H1 (cell line): Measurements from ENCODE around the gene GSTT2. TPM values are rescaled to one million over a fixed set of nuclear protein-coding genes. Genes with fewer than 3 reads are reported as not detected.

ENCODE experiments used
- CTCF ChIA-PET: fragments of 300-600 bp; sonication (Branson Sonifier 250); formaldehyde crosslinking; loops from one replicate; lab custom pipeline; 2021; ENCODE audit not compliant: partially characterized antibody; lab: Charles Lee
- POLR2A ChIA-PET: fragments of 300-600 bp; sonication (Branson Sonifier 250); formaldehyde crosslinking; loops from one replicate; lab custom pipeline; 2021; ENCODE audit warnings: inconsistent platforms; ENCODE audit not compliant: partially characterized antibody; lab: Charles Lee
- DNase-seq, 2 experiments: peaks; one replicate each; pipeline versions ENCODE4 v3.0.0 to v3.0.0-alpha.2; 2010 to 2022; ENCODE audit warnings: low spot score in 2 of 2, low read depth in 1 of 2, mixed read lengths in 1 of 2
- FAIRE-seq: peaks from 2 replicates; lab custom pipeline; 2011; peaks lifted over from hg19 to GRCh38; lab: Jason Lieb, UNC
- H2AFZ ChIP-seq: 2 replicates; pipeline ENCODE4 v1.8.1; 2012; ENCODE audit warnings: low read length, inconsistent platforms
- H2AK5ac ChIP-seq: 2 replicates; pipeline ENCODE4 v1.6.1; 2013; ENCODE audit warnings: low read depth, low read length
- H2BK120ac ChIP-seq: replicated peaks from 2 replicates; pipeline ENCODE3; 2013; ENCODE audit warnings: low read depth, low read length, inconsistent platforms
- H2BK12ac ChIP-seq: 2 replicates; pipeline ENCODE4 v1.6.1; 2013; ENCODE audit warnings: low read depth, low read length
- H2BK15ac ChIP-seq: 2 replicates; pipeline ENCODE4 v1.6.1; 2013; ENCODE audit warnings: low read length
- H2BK20ac ChIP-seq: 2 replicates; pipeline ENCODE4 v1.6.1; 2013; ENCODE audit warnings: low read length
- H2BK5ac ChIP-seq: 2 replicates; pipeline ENCODE4 v1.6.1; 2013; ENCODE audit warnings: low read depth, low read length
- H3K14ac ChIP-seq: 2 replicates; pipeline ENCODE4 v1.6.1; 2013; ENCODE audit warnings: inconsistent platforms; ENCODE audit not compliant: insufficient read length
- H3K18ac ChIP-seq: 2 replicates; pipeline ENCODE4 v1.6.1; 2013; ENCODE audit warnings: low read length; ENCODE audit errors: extremely low read depth
- H3K23ac ChIP-seq: 2 replicates; pipeline ENCODE4 v1.6.1; 2013; ENCODE audit warnings: inconsistent platforms; ENCODE audit not compliant: insufficient read length
- H3K23me2 ChIP-seq: 2 replicates; pipeline ENCODE4 v1.6.1; 2013; ENCODE audit warnings: low read depth, low read length
- H3K27ac ChIP-seq: 2 replicates; pipeline ENCODE4 v1.6.1; 2011; ENCODE audit warnings: low read depth, low read length, inconsistent platforms
- H3K27me3 ChIP-seq, 4 experiments: replicated peaks in 1 of 4; 1 replicate in 1 of 4; 2 replicates in 3 of 4; pipeline versions ENCODE4 v1.6.1 to v1.8.1; 2011 to 2013; ENCODE audit warnings: low read length in 3 of 4, mild to moderate bottlenecking in 3 of 4, inconsistent platforms in 2 of 4, mixed read lengths in 2 of 4, moderate library complexity in 1 of 4; ENCODE audit not compliant: control insufficient read depth in 3 of 4, insufficient read depth in 3 of 4; ENCODE audit errors: extremely low read depth in 1 of 4
- H3K36me3 ChIP-seq, 4 experiments: 2 replicates each; pipeline versions ENCODE4 v1.6.1 to v1.8.1; 2011 to 2013; ENCODE audit warnings: mild to moderate bottlenecking in 4 of 4, low read length in 3 of 4, moderate library complexity in 2 of 4, control low read depth in 1 of 4, inconsistent platforms in 1 of 4; ENCODE audit not compliant: insufficient read depth in 4 of 4, control insufficient read depth in 2 of 4
- H3K4ac ChIP-seq: replicated peaks from 2 replicates; pipeline ENCODE3; 2013; ENCODE audit warnings: low read length, low read depth, mixed read lengths, inconsistent platforms; ENCODE audit not compliant: insufficient read length
- H3K4me1 ChIP-seq, 4 experiments: replicated peaks in 1 of 4; 1 replicate in 1 of 4; 2 replicates in 3 of 4; pipeline versions ENCODE4 v1.6.1 to v1.8.1; 2011 to 2013; ENCODE audit warnings: low read length in 3 of 4, inconsistent platforms in 2 of 4, mixed read lengths in 1 of 4; ENCODE audit not compliant: insufficient read depth in 4 of 4, control insufficient read depth in 3 of 4
- H3K4me2 ChIP-seq, 2 experiments: 2 replicates each; pipeline versions ENCODE4 v1.6.1 to v1.8.1; 2011 to 2013; ENCODE audit warnings: low read depth in 2 of 2, low read length in 2 of 2, control low read depth in 1 of 2, inconsistent platforms in 1 of 2, mild to moderate bottlenecking in 1 of 2; ENCODE audit not compliant: insufficient read depth in 1 of 2
- H3K4me3 ChIP-seq, 4 experiments: fragments of 200-600, 300-600 bp in 1 of 4; sonication (generic), shearing (Covaris generic), sonication (Bioruptor Twin) in 1 of 4; 2 replicates each; pipeline versions ENCODE4 v1.5.1 to v1.8.1; 2011 to 2016; ENCODE audit warnings: low read length in 4 of 4, low read depth in 3 of 4, control low read depth in 2 of 4, inconsistent platforms in 2 of 4, mild to moderate bottlenecking in 2 of 4, mixed read lengths in 1 of 4, moderate library complexity in 1 of 4; ENCODE audit not compliant: insufficient read depth in 2 of 4; ENCODE audit errors: extremely low read depth in 1 of 4
- H3K56ac ChIP-seq: replicated peaks from 2 replicates; pipeline ENCODE3; 2013; ENCODE audit warnings: low read depth, mild to moderate bottlenecking, mixed read lengths, low read length, inconsistent platforms; ENCODE audit not compliant: insufficient read length
- H3K79me1 ChIP-seq: 2 replicates; pipeline ENCODE4 v1.6.1; 2013; ENCODE audit warnings: low read depth, low read length, control low read depth
- H3K79me2 ChIP-seq, 2 experiments: 2 replicates each; pipeline versions ENCODE4 v1.6.1 to v1.8.1; 2012 to 2013; ENCODE audit warnings: low read length in 2 of 2, mild to moderate bottlenecking in 2 of 2, inconsistent platforms in 1 of 2; ENCODE audit not compliant: insufficient read depth in 2 of 2, control insufficient read depth in 1 of 2
- H3K9ac ChIP-seq, 4 experiments: replicated peaks in 1 of 4; 1 replicate in 1 of 4; 2 replicates in 3 of 4; pipeline versions ENCODE4 v1.6.1 to v1.8.1; 2011 to 2013; ENCODE audit warnings: low read depth in 3 of 4, low read length in 3 of 4, control low read depth in 2 of 4, mild to moderate bottlenecking in 2 of 4, moderate library complexity in 2 of 4, inconsistent platforms in 1 of 4; ENCODE audit errors: extremely low read depth in 1 of 4
- H3K9me3 ChIP-seq, 2 experiments: 2 replicates each; pipeline versions ENCODE4 v1.6.1 to v1.8.1; 2012 to 2013; ENCODE audit warnings: mild to moderate bottlenecking in 2 of 2, moderate library complexity in 2 of 2, control low read depth in 1 of 2, inconsistent platforms in 1 of 2, low read depth in 1 of 2, low read length in 1 of 2, mixed read lengths in 1 of 2; ENCODE audit not compliant: insufficient read depth in 2 of 2
- H4K20me1 ChIP-seq, 2 experiments: replicated peaks in 1 of 2; 2 replicates each; pipeline versions ENCODE3 to v1.8.1; 2011 to 2013; ENCODE audit warnings: inconsistent platforms in 2 of 2, low read length in 2 of 2, mild to moderate bottlenecking in 1 of 2; ENCODE audit not compliant: insufficient read depth in 2 of 2, control insufficient read depth in 1 of 2
- H4K5ac ChIP-seq: 2 replicates; pipeline ENCODE4 v1.6.1; 2013; ENCODE audit warnings: low read length, low read depth, mixed read lengths, inconsistent platforms; ENCODE audit not compliant: insufficient read length
- H4K8ac ChIP-seq: 2 replicates; pipeline ENCODE4 v1.8.0; 2013; ENCODE audit warnings: mild to moderate bottlenecking, moderate library complexity, low read length, inconsistent platforms; ENCODE audit not compliant: insufficient read depth; ENCODE audit errors: extremely low read depth
- H4K91ac ChIP-seq: replicated peaks from 2 replicates; pipeline ENCODE3; 2013; ENCODE audit warnings: low read length, mixed read lengths, inconsistent platforms; ENCODE audit not compliant: insufficient read length
- BACH1 ChIP-seq: IDR thresholded peaks from 2 replicates; pipeline ENCODE4 v1.6.1; 2012; ENCODE audit warnings: low read length, improper control_type of control experiment
- CEBPB ChIP-seq: IDR thresholded peaks from 2 replicates; pipeline ENCODE4 v1.6.1; 2012; ENCODE audit warnings: low read depth, low read length
- CHD2 ChIP-seq: IDR thresholded peaks from 2 replicates; pipeline ENCODE4 v1.6.1; 2012; ENCODE audit warnings: low read length, improper control_type of control experiment
- GTF2F1 ChIP-seq: IDR thresholded peaks from 2 replicates; pipeline ENCODE4 v1.6.1; 2012; ENCODE audit warnings: low read depth, low read length, improper control_type of control experiment, borderline replicate concordance
- KDM1A ChIP-seq: fragments of 200-600, 300-600 bp; sonication (generic); IDR thresholded peaks from 2 replicates; pipeline ENCODE4 v1.7.1; 2016; ENCODE audit warnings: mild to moderate bottlenecking, low read length, borderline replicate concordance
- MAFK ChIP-seq: IDR thresholded peaks from 2 replicates; pipeline ENCODE4 v1.6.1; 2012; ENCODE audit warnings: low read depth, mild to moderate bottlenecking, improper control_type of control experiment, low read length
- POU5F1 ChIP-seq: IDR thresholded peaks from 2 replicates; pipeline ENCODE4 v1.6.1; 2011; ENCODE audit warnings: low read depth, mild to moderate bottlenecking, low read length, moderate library complexity
- SIX5 ChIP-seq: IDR thresholded peaks from 2 replicates; pipeline ENCODE4 v1.6.1; 2011; ENCODE audit warnings: mild to moderate bottlenecking, low read depth, low read length
- SRF ChIP-seq: IDR thresholded peaks from 2 replicates; pipeline ENCODE4 v1.6.1; 2011; ENCODE audit warnings: mild to moderate bottlenecking, low read depth, low read length, moderate library complexity
- TBP ChIP-seq: IDR thresholded peaks from 2 replicates; pipeline ENCODE4 v1.6.1; 2011; ENCODE audit warnings: low read depth, low read length, improper control_type of control experiment
- WGBS, 2 experiments: shearing (Covaris generic) in 1 of 2; methylation state at CpG; one replicate each; pipeline versions ENCODE4 v1.1.6 to v1.1.7; 2013 to 2015; ENCODE audit warnings: low lambda C conversion rate in 2 of 2, mixed read lengths in 2 of 2, inconsistent platforms in 1 of 2, low coverage in 1 of 2, missing lambda C conversion rate in 1 of 2; ENCODE audit not compliant: insufficient replicate concordance in 2 of 2, insufficient coverage in 1 of 2, insufficient read length in 1 of 2; ENCODE audit errors: extremely low coverage in 1 of 2, missing lambda C conversion rate in 1 of 2; 5-methylcytosine and 5-hydroxymethylcytosine counted together
- polyA plus RNA-seq, 7 experiments: library from polyadenylated mRNA; depleted of rRNA in 3 of 7; stranded (reverse) in 5 of 7; unstranded in 2 of 7; fragments of >200 nt in 5 of 7; fragments of 200-250 nt in 2 of 7; gene quantifications; 1 replicate in 5 of 7; 2 replicates in 1 of 7; 4 replicates in 1 of 7; pipeline versions ENCODE4 v1.2.1 to v1.2.3, GENCODE V29; 2011 to 2013; ENCODE audit warnings: missing spikeins in 2 of 7, mixed read lengths in 2 of 7
- total RNA-seq: library from RNA; stranded (reverse); fragmentation: NEBNext Ultra II Directional; extraction: Animal tissue kit (Norgen Biotek cat#: 25700); gene quantifications from 2 replicates; pipeline ENCODE4 v1.2.1, GENCODE V29; 2021
- TF ChIP-seq, protein P1 (sequence below): IDR thresholded peaks from 2 replicates; pipeline ENCODE4 v1.6.1; 2012; ENCODE audit warnings: low read length, inconsistent platforms
- TF ChIP-seq, protein P2 (sequence below): IDR thresholded peaks from 2 replicates; pipeline ENCODE4 v1.6.1; 2012; ENCODE audit warnings: inconsistent platforms

The GSTT2 gene
- total and polyA plus RNA-seq, 2 of the 8 experiments (the other 6 are each of a cell fraction or from before 2014, with no cell fraction given): 1.1 to 1.5 TPM

DNA sequence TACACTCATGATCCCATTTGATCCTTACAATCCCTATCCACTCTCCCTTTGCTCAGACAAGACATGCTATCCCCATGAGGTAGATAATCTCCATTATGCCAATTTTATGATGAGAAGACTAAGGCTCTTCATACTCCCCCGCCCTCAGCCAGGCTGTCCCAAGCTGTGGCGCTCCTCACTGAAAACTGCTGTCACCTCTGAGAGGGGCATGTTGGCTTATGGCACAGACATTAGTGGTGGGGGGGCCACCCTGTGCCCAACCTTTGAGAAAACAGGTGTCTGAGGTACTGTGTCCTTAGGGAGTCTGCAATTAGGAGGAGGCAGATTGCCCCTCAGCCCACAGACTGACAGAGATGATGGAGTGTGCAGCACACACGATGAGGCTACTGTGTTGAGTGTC is 10.9 kb upstream of the GSTT2 start:
- H3K9me3 ChIP-seq: no peaks in the 10 kb centered on the region
- H3K23ac ChIP-seq: no peak overlapping the region
- H3K79me2 ChIP-seq: peaks cover 0 to 11% of the 10 kb centered on the region in 2 experiments; a peak in 1 of 4 replicates
- FAIRE-seq: no peak
- H2AFZ ChIP-seq: no peak overlapping the region
- no peak overlapping the region for H3K18ac ChIP-seq
- no peak overlapping the region for H3K4me2 ChIP-seq
- H2BK5ac ChIP-seq: no peak overlapping the region
- no peaks in the 10 kb centered on the region for H3K27me3 ChIP-seq
- H3K4me3 ChIP-seq: no peak overlapping the region
- 94% methylated on average over 3 of the region's 3 CpGs; no CpG with 5 or more reads in 1 of the 2 experiments for WGBS, 2 experiments
- no peak overlapping the region for H4K8ac ChIP-seq
- H3K79me1 ChIP-seq: peaks cover 6% of the 10 kb centered on the region; the same call in 1 of the 2 replicates
- POLR2A ChIA-PET: no interaction called here
- DNase-seq: peak in 1 of 2 experiments; percentile 29
- no peak overlapping the region for H2BK120ac ChIP-seq
- H3K27ac ChIP-seq: no peak overlapping the region
- CTCF ChIA-PET: no interaction called here
- TF ChIP-seq POU5F1 (no peak), BACH1 (no peak), CHD2 (no peak), TBP (no peak), MAFK (no peak), CEBPB (no peak), GTF2F1 (no peak), SRF (no peak), SIX5 (no peak), KDM1A (no peak)
- TF ChIP-seq, protein P1, sequence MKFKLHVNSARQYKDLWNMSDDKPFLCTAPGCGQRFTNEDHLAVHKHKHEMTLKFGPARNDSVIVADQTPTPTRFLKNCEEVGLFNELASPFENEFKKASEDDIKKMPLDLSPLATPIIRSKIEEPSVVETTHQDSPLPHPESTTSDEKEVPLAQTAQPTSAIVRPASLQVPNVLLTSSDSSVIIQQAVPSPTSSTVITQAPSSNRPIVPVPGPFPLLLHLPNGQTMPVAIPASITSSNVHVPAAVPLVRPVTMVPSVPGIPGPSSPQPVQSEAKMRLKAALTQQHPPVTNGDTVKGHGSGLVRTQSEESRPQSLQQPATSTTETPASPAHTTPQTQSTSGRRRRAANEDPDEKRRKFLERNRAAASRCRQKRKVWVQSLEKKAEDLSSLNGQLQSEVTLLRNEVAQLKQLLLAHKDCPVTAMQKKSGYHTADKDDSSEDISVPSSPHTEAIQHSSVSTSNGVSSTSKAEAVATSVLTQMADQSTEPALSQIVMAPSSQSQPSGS: no peak
- TF ChIP-seq, protein P2, sequence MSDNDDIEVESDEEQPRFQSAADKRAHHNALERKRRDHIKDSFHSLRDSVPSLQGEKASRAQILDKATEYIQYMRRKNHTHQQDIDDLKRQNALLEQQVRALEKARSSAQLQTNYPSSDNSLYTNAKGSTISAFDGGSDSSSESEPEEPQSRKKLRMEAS: no peak
- H3K36me3 ChIP-seq: peaks cover 5 to 26% (median 17%) of the 10 kb centered on the region in 4 experiments; a peak in 7 of 8 replicates
- peaks cover 9 to 18% of the 10 kb centered on the region in 2 experiments for H4K20me1 ChIP-seq
- H3K4me1 ChIP-seq: no peaks in the 10 kb centered on the region
- no peak overlapping the region for H4K91ac ChIP-seq
- no peak overlapping the region for H3K14ac ChIP-seq
- no peak overlapping the region for H2AK5ac ChIP-seq
- H3K56ac ChIP-seq: no peak overlapping the region
- peaks cover 6% of the 10 kb centered on the region; the same call in 1 of the 2 replicates for H3K23me2 ChIP-seq
- no peak overlapping the region for H2BK15ac ChIP-seq
- no peak overlapping the region for H3K9ac ChIP-seq
- no peak overlapping the region for H4K5ac ChIP-seq
- no peak overlapping the region for H3K4ac ChIP-seq
- H2BK20ac ChIP-seq: no peak overlapping the region
- H2BK12ac ChIP-seq: no peak overlapping the region
